Stimulated activated CD4-positive, alpha-beta T cell treated with anti-CD3 and anti-CD28 coated beads, Interleukin-15, amount 100 ng/mL, for 24 hours (primary cell): ENCODE results near the gene EPHB6.
A peak's percentile ranks its signal among the peaks of the same experiment; 100 is the strongest.

Source experiments
- DNase-seq: peaks from one replicate; pipeline ENCODE4 v3.0.0-alpha.2; 2020

Gene EPHB6

GRCh38 chr7:142854372-142855113, at the start of gene EPHB6:
Gene EPHB6, plus strand, starts transcription at chr7:142855076. Its CDS starts 8,152 bp downstream, at chr7:142863228.
- peak; percentile 83 for DNase-seq

DNA sequence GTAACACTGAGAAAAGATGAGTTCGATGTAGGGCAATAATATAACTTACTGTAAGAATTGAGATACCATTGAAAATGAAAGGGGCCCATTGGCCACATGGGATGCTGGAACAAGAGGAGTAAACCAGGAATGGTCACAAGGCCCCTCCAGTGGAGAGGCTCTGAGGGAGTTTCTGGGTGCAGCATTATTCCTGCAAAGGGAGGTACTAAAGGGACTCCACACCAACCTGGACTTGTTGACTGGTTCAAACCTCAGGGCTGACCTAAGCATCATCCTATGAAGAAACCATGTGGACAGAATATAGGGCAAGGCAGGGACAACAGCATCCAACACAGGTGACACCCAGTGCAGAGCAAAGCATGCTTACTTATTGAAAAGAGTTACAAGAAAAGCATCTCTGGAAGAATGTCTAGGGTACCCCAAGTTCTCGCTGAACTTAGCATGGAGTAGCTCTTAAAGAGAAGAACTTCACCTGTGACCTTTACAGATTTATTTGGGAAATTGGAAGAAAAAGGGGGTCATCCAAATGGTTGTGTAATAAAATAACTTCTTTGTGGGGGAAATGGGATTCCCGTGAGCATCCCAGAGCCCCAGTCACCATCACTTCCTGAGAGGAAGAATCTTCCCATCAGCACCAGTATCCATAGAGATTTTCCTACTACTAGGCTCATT, 49.4 kb upstream of the EPHB6 start:
- DNase-seq: no peak

- DNase-seq: no peak
Measured at GRCh38 chr7:142806022-142806356, 48.9 kb upstream of the EPHB6 start.

DNA sequence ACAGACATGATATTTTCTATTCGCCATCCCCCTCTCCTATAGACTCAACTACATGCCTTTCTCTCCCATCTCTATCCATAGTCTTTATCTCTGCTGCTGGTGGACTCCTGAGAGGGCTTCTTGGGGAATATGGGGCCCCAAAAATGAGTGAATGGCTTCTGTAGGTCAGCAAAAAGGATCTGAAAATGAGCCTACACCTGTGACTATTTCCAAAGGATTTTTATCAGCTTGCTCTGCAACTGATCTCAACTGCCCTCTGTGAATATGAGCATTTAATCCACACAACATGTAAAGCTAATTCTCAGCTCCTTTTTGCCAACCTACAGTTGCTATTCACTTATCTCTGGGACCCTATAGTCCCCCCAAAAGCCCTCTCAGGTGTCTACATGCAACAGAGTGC, 47.9 kb upstream of the EPHB6 start:
- no peak for DNase-seq

DNA sequence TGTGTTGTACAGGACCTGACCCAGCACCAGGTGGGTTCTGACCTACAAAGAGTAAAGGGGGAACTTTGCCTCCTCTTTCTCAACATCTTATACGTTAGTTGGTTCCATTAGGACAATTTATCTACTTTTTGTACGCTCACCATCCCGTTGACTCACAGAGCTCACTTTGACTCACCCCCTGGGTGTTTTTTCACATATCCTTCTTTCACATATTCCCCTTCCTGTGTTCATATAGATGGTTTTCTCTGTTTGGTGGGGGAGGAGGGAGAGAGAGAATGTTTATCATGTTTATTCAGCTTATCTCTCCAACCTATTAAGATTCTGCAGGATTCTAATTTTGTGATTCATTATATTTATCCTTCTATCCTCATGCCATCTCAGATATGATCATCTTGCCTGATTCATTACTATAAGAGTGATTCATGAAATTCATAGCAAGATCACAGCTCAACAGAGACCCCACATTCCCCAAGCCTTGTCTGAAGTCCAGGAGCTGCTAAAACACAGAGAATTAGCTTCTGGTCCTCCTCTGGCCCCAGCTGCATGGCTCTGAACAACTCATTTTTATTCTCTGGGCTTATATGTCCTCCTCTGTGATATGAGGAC, 46.9 kb upstream of the EPHB6 start:
- DNase-seq: peak; percentile 65

- DNase-seq: no peak
Measured at GRCh38 chr7:142808461-142808801, 46.4 kb upstream of the EPHB6 start.

DNA sequence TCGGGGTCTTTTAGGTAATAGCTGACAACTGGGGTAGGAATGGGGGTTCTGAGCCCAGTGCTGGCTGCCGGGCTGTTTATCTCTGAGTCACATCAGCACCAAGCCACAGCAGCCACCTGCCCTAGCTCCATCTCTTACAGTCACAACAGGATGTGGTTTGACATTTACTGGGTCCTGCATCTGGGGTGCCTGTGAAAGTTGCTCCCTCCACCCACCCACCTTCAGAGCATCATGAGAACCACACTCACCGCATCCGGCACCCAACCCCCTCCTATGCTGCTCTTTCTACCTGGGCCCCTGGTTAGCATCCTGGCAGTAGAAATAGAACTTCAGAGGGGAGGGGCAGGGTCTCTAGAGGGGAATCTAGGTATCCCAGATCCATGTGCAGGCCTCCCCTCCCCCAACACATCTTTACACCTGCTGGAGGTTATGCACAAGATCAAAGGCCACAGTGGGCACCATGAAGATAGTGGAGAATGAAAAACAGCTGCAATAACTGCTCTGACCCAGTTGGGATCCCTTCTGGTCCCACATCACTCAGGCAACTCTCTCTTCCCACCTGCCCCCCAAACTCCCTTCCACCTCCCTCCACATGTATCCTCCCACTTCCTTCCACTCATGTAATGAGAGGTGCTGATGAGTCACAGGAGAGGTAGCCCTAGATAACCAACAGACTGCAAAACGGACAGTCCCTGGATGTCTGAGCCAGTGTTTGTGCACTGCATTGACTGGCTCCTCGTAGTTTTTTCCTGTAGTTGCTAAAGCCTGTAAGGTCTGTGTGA, 45.9 kb upstream of the EPHB6 start:
- peak; percentile 94 for DNase-seq

DNA sequence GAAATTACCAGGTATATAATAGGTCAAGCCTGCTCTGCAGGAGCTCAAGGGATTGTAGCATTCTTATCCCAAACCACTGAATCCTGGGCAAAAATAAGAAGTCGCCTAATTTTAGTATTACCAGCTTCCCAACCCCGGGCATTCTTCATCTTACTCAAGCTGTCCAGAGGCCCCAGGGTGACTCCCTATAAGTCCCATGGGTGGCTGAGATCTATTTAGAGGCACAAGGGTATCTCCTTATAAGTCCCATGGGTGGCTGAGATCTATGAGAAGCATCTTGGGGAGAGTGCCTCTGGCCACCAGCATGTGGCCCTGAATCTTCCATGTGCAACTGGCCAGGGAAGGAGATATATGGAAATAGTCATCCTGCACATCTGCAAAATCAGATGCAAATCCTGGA, 45.2 kb upstream of the EPHB6 start:
- DNase-seq: no peak

DNA sequence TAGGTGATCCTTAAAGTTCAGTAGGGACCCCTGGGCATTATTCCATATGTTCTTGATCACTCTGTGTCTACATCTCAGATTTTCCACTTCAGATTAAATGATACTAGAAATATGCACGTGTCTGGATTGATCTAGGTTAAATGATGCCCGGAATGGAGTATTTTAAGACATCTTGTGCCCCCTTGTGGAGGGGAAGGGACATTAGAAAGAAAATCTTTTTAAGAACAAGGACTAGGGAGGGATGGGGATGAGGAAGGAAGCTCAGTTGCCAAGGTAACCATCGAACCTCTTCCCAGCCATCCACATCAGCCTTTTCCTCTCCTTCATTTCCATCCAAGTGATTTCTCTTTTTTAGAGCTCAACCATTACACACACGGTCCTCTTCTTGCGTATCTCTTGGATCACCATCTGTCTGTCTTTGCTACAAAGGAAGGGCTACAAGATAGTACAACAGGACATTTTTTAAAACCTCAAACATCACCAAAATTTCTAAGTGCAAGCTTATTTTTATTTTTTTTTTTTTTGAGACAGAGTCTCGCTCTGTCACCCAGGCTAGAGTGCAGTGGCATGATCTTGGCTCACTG, 43.6 kb upstream of the EPHB6 start:
- no peak for DNase-seq

DNA sequence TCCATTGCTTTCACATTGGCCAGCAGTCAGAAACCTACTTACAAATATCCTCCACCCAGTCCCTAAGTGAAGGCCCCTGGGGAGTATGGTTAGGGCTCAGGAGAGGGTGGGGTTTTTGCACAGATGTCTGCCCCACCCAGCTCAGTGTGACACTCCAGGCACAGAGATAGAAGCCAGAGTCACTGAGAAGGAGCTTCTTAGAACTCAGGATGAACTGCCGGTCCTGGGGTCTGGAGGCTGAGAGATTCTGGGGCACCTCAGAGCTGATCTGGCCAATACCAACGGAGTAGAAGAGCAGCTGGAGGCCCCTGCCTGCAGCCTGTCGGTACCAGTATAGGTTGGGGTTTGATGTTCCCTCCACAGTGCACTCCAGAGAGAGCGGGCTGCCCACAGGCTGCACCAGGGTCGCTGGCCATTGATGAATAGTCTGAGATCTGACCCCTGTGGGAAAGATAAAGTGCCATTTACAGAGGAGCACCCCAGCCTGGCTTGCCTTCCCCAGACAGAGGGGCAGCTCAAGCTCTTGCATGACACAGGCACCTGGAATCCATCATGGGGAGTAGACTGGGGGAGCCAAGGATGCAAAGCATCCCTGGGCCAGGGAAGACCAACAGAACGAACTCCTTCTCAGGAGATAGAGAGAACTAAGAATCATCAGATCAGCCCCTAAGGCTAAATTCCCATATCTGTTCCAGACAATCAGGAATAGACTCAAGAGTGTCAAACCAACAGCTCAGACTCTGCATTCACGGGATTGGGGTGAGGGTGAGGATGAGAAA, 42.2 kb upstream of the EPHB6 start:
- DNase-seq: no peak

GRCh38 chr7:142813226-142813625, 41.6 kb upstream of the EPHB6 start:
- no peak for DNase-seq

DNA sequence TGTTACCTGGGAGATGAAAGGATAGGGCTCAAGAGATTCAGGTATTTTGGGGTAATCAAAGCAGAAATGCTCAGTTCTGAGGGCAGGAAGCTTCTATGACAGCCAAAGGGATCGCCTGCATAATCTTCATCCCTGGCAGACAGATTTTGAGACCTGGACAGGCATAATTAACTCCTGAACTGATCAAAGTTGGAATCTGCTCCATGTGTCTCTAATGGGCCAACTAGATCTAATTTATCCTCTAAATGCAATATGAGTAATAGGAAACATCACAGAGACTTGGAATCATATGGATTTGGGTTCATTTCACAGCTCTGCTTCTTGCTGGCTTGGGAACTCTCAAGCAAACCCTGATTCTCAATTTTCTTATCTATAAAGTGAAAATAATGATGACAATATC, 41.2 kb upstream of the EPHB6 start:
- no peak for DNase-seq

- no peak for DNase-seq
Measured at GRCh38 chr7:142814451-142814850, 40.4 kb upstream of the EPHB6 start.

- no peak for DNase-seq
Measured at GRCh38 chr7:142815134-142815533, 39.7 kb upstream of the EPHB6 start.

GRCh38 chr7:142817506-142817905, 37.4 kb upstream of the EPHB6 start:
- no peak for DNase-seq

DNA sequence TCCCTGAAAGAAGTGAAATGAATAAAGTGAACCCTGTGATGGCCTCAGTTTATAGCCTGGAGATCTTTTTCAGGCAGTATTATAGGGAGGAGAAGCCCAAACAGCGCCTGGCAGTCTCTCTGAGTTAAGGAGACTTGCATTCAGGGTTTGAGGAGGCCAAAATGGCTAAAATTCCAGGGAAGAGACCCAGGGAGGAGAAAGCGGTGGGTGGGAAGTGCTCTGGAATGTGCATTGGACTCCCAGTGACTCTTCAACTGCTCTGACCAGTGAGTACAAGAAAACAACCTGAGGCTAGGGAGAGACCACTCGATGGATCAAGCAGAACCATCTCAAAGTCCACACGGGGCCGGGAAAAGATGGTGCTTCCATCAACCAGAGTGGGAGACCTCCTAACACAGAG, 35.3 kb upstream of the EPHB6 start:
- DNase-seq: no peak

- no peak for DNase-seq
Measured at GRCh38 chr7:142822714-142823113, 32.2 kb upstream of the EPHB6 start.

- DNase-seq: no peak
Measured at GRCh38 chr7:142827951-142828500, 26.9 kb upstream of the EPHB6 start.

GRCh38 chr7:142832417-142832816, 22.5 kb upstream of the EPHB6 start:
- DNase-seq: no peak

GRCh38 chr7:142833174-142834048, 21.5 kb upstream of the EPHB6 start:
- DNase-seq: no peak

GRCh38 chr7:142835487-142835886, 19.4 kb upstream of the EPHB6 start:
- DNase-seq: no peak
